GM23248 (cell line): Measurements from ENCODE around the gene HYLS1.

Source experiments
- EZH2 ChIP-seq: fragments of 200-600 bp; sonication (generic); IDR thresholded peaks from 2 replicates; pipeline ENCODE4 v1.6.1; 2018; ENCODE audit warnings: antibody characterized with exemption, mild to moderate bottlenecking; ENCODE audit not compliant: insufficient read depth, poor library complexity, severe bottlenecking
- EZH2phosphoT487 ChIP-seq: fragments of 200-600 bp; sonication (generic); IDR thresholded peaks from 2 replicates; pipeline ENCODE4 v1.6.1; 2018; ENCODE audit warnings: antibody characterized with exemption, moderate library complexity, mild to moderate bottlenecking, low read depth; ENCODE audit not compliant: insufficient read depth

DNA sequence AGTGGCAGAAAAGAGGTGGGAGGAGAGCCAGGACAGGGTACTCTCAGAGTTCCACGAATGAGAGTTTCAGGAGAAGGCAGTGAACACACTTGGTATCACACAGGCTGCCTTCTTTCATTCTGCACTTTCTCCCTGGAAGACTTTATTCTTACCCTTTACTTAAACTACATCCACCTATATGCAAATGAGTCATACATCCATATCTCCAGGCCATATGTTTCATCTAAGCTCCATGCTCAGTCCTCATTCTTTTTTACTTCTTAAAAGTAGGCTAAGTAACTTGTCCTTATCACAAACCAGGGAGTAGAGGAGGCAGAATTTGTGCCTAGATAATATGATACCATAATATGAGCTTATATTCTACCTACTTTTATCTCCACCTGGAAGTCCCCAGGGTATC, 6.2 kb upstream of the HYLS1 start:
- TF ChIP-seq EZH2 = no peak
- no peak for TF ChIP-seq EZH2phosphoT487
